ENCODE results near the gene ADAMTS10.

ADAMTS10 gene

GRCh38 chr19:8550070-8550469, 60.4 kb downstream of the ADAMTS10 start:
- Histone ChIP-seq H2BK12ac (ENCODE audit: low read length) (no peak overlapping the region), H3K9ac (ENCODE audit: low read length) (no peak overlapping the region), H3K27me3 (ENCODE audit: insufficient read depth, low read length) (no peaks in the 10 kb centered on the region), H3K4me2 (ENCODE audit: low read length) (no peak overlapping the region), H3K18ac (ENCODE audit: low read length) (no peak overlapping the region), H4K91ac (ENCODE audit: low read depth, low read length) (no peak overlapping the region), H3K4me1 (ENCODE audit: control insufficient read depth in 1 of 2, insufficient read depth in 2 of 2, low read length in 2 of 2) (no peaks in the 10 kb centered on the region), H3K79me2 (ENCODE audit: control insufficient read depth, insufficient read depth, low read length, poor library complexity) (no peaks in the 10 kb centered on the region), H2BK5ac (ENCODE audit: low read depth, low read length, poor library complexity) (no peak overlapping the region), H2AFZ (ENCODE audit: insufficient read depth, low read length, poor library complexity) (no peak overlapping the region), H3K79me1 (ENCODE audit: low read length) (no peaks in the 10 kb centered on the region), H4K12ac (ENCODE audit: low read depth, low read length) (no peak overlapping the region), H3K14ac (ENCODE audit: low read length) (no peak overlapping the region), H3K4me3 (ENCODE audit: low read depth, low read length) (no peak overlapping the region), H3K23ac (ENCODE audit: low read length) (no peak overlapping the region), H2AK5ac (ENCODE audit: low read length) (no peak overlapping the region), H4K8ac (ENCODE audit: low read depth, low read length) (no peak overlapping the region), H3K4ac (ENCODE audit: low read depth, low read length) (no peak overlapping the region), H3K27ac (ENCODE audit: low read depth, low read length) (no peak overlapping the region), H2BK120ac (ENCODE audit: insufficient read depth, low read length, poor library complexity) (no peak overlapping the region), H3K9me3 (ENCODE audit: insufficient read depth, low read depth, low read length) (peaks cover 8% of the 10 kb centered on the region), H3K36me3 (ENCODE audit: control insufficient read depth in 1 of 2, insufficient read depth in 2 of 2, low read length in 2 of 2) (peaks cover 3 to 5% of the 10 kb centered on the region in 2 experiments)
- no CpG with 5 or more reads among the region's 15 CpGs for WGBS (ENCODE audit: extremely low coverage, insufficient coverage, insufficient read length)
- no peak for DNase-seq

GRCh38 chr19:8545743-8546142, 64.8 kb downstream of the ADAMTS10 start:
- no peak overlapping the region for H3K4me2 ChIP-seq (ENCODE audit: low read length)
- no peak for DNase-seq
- no peaks in the 10 kb centered on the region for H3K27me3 ChIP-seq (ENCODE audit: insufficient read depth, low read length)
- no peaks in the 10 kb centered on the region for H3K79me2 ChIP-seq (ENCODE audit: control insufficient read depth, insufficient read depth, low read length, poor library complexity)
- H3K79me1 ChIP-seq (ENCODE audit: low read length), result no peaks in the 10 kb centered on the region
- no peak overlapping the region for H3K18ac ChIP-seq (ENCODE audit: low read length)
- no CpG with 5 or more reads among the region's 8 CpGs for WGBS (ENCODE audit: extremely low coverage, insufficient coverage, insufficient read length)
- peaks cover 3 to 5% of the 10 kb centered on the region in 2 experiments for H3K36me3 ChIP-seq (ENCODE audit: control insufficient read depth in 1 of 2, insufficient read depth in 2 of 2, low read length in 2 of 2)
- H2AK5ac ChIP-seq (ENCODE audit: low read length), result no peak overlapping the region
- no peak overlapping the region for H3K9ac ChIP-seq (ENCODE audit: low read length)
- no peak overlapping the region for H3K23ac ChIP-seq (ENCODE audit: low read length)
- no peak overlapping the region for H2BK120ac ChIP-seq (ENCODE audit: insufficient read depth, low read length, poor library complexity)
- H3K4me1 ChIP-seq (ENCODE audit: control insufficient read depth in 1 of 2, insufficient read depth in 2 of 2, low read length in 2 of 2), result no peaks in the 10 kb centered on the region
- no peak overlapping the region for H2BK5ac ChIP-seq (ENCODE audit: low read depth, low read length, poor library complexity)
- H4K12ac ChIP-seq (ENCODE audit: low read depth, low read length), result no peak overlapping the region
- no peak overlapping the region for H3K14ac ChIP-seq (ENCODE audit: low read length)
- peaks cover 5% of the 10 kb centered on the region for H3K9me3 ChIP-seq (ENCODE audit: insufficient read depth, low read depth, low read length)
- no peak overlapping the region for H3K4ac ChIP-seq (ENCODE audit: low read depth, low read length)
- H3K27ac ChIP-seq (ENCODE audit: low read depth, low read length), result no peak overlapping the region
- H3K4me3 ChIP-seq (ENCODE audit: low read depth, low read length), result no peak overlapping the region
- no peak overlapping the region for H4K8ac ChIP-seq (ENCODE audit: low read depth, low read length)
- no peak overlapping the region for H2BK12ac ChIP-seq (ENCODE audit: low read length)
- H2AFZ ChIP-seq (ENCODE audit: insufficient read depth, low read length, poor library complexity), result no peak overlapping the region
- H4K91ac ChIP-seq (ENCODE audit: low read depth, low read length), result no peak overlapping the region

- Histone ChIP-seq H3K18ac (ENCODE audit: low read length) (no peak overlapping the region), H3K9ac (ENCODE audit: low read length) (no peak overlapping the region), H3K14ac (ENCODE audit: low read length) (no peak overlapping the region), H3K9me3 (ENCODE audit: insufficient read depth, low read depth, low read length) (peaks cover 2% of the 10 kb centered on the region), H4K91ac (ENCODE audit: low read depth, low read length) (no peak overlapping the region), H2BK12ac (ENCODE audit: low read length) (no peak overlapping the region), H3K36me3 (ENCODE audit: control insufficient read depth in 1 of 2, insufficient read depth in 2 of 2, low read length in 2 of 2) (peaks cover 0 to 5% of the 10 kb centered on the region in 2 experiments), H3K27ac (ENCODE audit: low read depth, low read length) (no peak overlapping the region), H3K4ac (ENCODE audit: low read depth, low read length) (no peak overlapping the region), H3K79me2 (ENCODE audit: control insufficient read depth, insufficient read depth, low read length, poor library complexity) (no peaks in the 10 kb centered on the region), H3K79me1 (ENCODE audit: low read length) (no peaks in the 10 kb centered on the region), H4K8ac (ENCODE audit: low read depth, low read length) (no peak overlapping the region), H3K4me1 (ENCODE audit: control insufficient read depth in 1 of 2, insufficient read depth in 2 of 2, low read length in 2 of 2) (no peaks in the 10 kb centered on the region), H3K23ac (ENCODE audit: low read length) (no peak overlapping the region), H2BK120ac (ENCODE audit: insufficient read depth, low read length, poor library complexity) (no peak overlapping the region), H3K4me3 (ENCODE audit: low read depth, low read length) (no peak overlapping the region), H3K4me2 (ENCODE audit: low read length) (no peak overlapping the region), H4K12ac (ENCODE audit: low read depth, low read length) (no peak overlapping the region), H2AFZ (ENCODE audit: insufficient read depth, low read length, poor library complexity) (no peak overlapping the region), H2BK5ac (ENCODE audit: low read depth, low read length, poor library complexity) (no peak overlapping the region), H3K27me3 (ENCODE audit: insufficient read depth, low read length) (no peaks in the 10 kb centered on the region), H2AK5ac (ENCODE audit: low read length) (no peak overlapping the region)
- no CpG with 5 or more reads among the region's 20 CpGs for WGBS (ENCODE audit: extremely low coverage, insufficient coverage, insufficient read length)
- DNase-seq, result no peak
These were observed 66.3 kb downstream of the ADAMTS10 start for GRCh38 chr19:8544168-8544567.

- Histone ChIP-seq H2AK5ac (ENCODE audit: low read length) (no peak overlapping the region), H3K4me2 (ENCODE audit: low read length) (no peak overlapping the region), H3K9me3 (ENCODE audit: insufficient read depth, low read depth, low read length) (no peaks in the 10 kb centered on the region), H3K14ac (ENCODE audit: low read length) (no peak overlapping the region), H4K8ac (ENCODE audit: low read depth, low read length) (no peak overlapping the region), H3K4me1 (ENCODE audit: control insufficient read depth in 1 of 2, insufficient read depth in 2 of 2, low read length in 2 of 2) (no peaks in the 10 kb centered on the region), H2BK120ac (ENCODE audit: insufficient read depth, low read length, poor library complexity) (no peak overlapping the region), H3K27me3 (ENCODE audit: insufficient read depth, low read length) (no peaks in the 10 kb centered on the region), H3K79me2 (ENCODE audit: control insufficient read depth, insufficient read depth, low read length, poor library complexity) (no peaks in the 10 kb centered on the region), H2BK12ac (ENCODE audit: low read length) (no peak overlapping the region), H2AFZ (ENCODE audit: insufficient read depth, low read length, poor library complexity) (no peak overlapping the region), H3K79me1 (ENCODE audit: low read length) (no peaks in the 10 kb centered on the region), H3K9ac (ENCODE audit: low read length) (no peak overlapping the region), H3K27ac (ENCODE audit: low read depth, low read length) (no peak overlapping the region), H3K36me3 (ENCODE audit: control insufficient read depth in 1 of 2, insufficient read depth in 2 of 2, low read length in 2 of 2) (no peaks in the 10 kb centered on the region), H3K23ac (ENCODE audit: low read length) (no peak overlapping the region), H3K18ac (ENCODE audit: low read length) (no peak overlapping the region), H4K91ac (ENCODE audit: low read depth, low read length) (no peak overlapping the region), H2BK5ac (ENCODE audit: low read depth, low read length, poor library complexity) (no peak overlapping the region), H3K4me3 (ENCODE audit: low read depth, low read length) (no peak overlapping the region), H4K12ac (ENCODE audit: low read depth, low read length) (no peak overlapping the region), H3K4ac (ENCODE audit: low read depth, low read length) (no peak overlapping the region)
- no peak for DNase-seq
- no CpG with 5 or more reads among the region's 12 CpGs for WGBS (ENCODE audit: extremely low coverage, insufficient coverage, insufficient read length)
These were observed 70.8 kb downstream of the ADAMTS10 start for GRCh38 chr19:8539621-8540149.

Measured in trophoblast cell (in vitro differentiated cells and primary cell).